ENCODE data around the gene TRABD2A.
"Not testable (repeated sequence)": the region's sequence is repeated elsewhere in the genome, so short reads cannot be mapped to it uniquely, and the experiment has no call there.

Gene TRABD2A

DNA sequence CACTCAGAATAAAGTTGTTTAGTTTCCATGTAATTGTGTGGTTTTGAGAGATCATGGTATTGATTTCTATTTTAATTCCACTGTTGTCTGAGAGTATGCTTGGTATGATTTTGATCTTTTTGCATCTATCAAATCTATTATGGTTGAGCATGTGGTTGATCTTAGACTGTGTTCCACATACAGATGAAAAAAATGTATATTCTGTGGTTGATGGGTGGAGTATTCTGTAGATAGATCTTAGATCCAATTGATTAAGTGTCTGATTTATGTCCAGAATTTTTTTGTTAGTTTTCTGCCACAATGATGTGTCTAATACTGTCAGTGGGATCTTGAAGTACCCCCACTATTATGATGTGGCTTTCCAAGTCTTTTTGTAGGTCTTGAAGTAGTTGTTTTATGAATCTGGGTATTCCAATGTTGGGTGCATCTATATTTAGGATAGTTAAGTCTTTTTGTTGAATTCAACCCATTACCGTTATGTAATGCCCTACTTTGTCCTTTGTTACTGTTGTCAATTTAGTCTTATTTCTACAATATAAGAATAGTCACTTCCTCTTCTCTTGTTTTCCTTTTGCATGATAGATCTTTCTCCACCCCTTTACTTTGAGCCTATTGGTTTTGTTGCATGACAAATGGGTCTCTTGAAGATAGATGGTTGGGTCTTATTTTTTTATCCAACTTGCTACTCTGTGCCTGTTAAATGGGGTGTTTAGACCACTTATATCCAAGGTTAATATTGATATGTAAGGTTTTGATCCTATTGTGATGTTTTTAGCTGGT lies 101.8 kb downstream of the TRABD2A start:
- H3K4me1 ChIP-seq (ENCODE audit: control insufficient read depth, insufficient read depth, low read length, unreplicated experiment): peaks cover 3% of the 10 kb centered on the region
- peaks cover 18% of the 10 kb centered on the region; the same call in 1 of the 2 replicates for H3K27me3 ChIP-seq (ENCODE audit: insufficient read depth, low read length)
- no peak overlapping the region for H3K27ac ChIP-seq (ENCODE audit: low read depth, low read length)
- H3K36me3 ChIP-seq (ENCODE audit: insufficient read depth, low read length): no peaks in the 10 kb centered on the region
- H2AFZ ChIP-seq (ENCODE audit: low read length, unreplicated experiment): no peak overlapping the region
- no peaks in the 10 kb centered on the region for H3K79me2 ChIP-seq (ENCODE audit: control insufficient read depth, insufficient read depth, low read length, unreplicated experiment)
- H3K4me3 ChIP-seq (ENCODE audit: low read depth, low read length): no peak overlapping the region

DNA sequence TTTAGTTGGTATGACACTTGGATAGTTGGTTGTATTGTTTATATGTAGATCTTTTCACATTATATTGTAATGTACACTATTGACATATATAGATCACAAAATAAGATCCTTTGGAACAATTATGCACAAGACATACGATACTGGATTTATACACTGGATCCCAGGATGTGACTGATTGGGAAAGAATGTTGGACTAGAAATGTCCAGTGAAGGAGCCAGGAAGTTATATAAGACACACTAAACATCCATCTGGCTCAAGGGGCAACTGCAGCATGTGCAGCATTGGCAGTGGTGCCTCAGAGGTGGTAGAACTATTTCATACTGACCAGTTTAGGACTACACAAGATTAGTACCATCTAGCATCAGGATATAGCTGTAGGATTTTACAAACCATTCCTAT lies 104.9 kb downstream of the TRABD2A start:
- Histone ChIP-seq H3K27me3 (ENCODE audit: insufficient read depth, low read length) (peaks cover 24% of the 10 kb centered on the region; the same call in 1 of the 2 replicates), H3K36me3 (ENCODE audit: insufficient read depth, low read length) (no peaks in the 10 kb centered on the region), H3K4me3 (ENCODE audit: low read depth, low read length) (no peak overlapping the region), H3K79me2 (ENCODE audit: control insufficient read depth, insufficient read depth, low read length, unreplicated experiment) (no peaks in the 10 kb centered on the region), H3K27ac (ENCODE audit: low read depth, low read length) (no peak overlapping the region), H2AFZ (ENCODE audit: low read length, unreplicated experiment) (no peak overlapping the region), H3K4me1 (ENCODE audit: control insufficient read depth, insufficient read depth, low read length, unreplicated experiment) (no peaks in the 10 kb centered on the region)

DNA sequence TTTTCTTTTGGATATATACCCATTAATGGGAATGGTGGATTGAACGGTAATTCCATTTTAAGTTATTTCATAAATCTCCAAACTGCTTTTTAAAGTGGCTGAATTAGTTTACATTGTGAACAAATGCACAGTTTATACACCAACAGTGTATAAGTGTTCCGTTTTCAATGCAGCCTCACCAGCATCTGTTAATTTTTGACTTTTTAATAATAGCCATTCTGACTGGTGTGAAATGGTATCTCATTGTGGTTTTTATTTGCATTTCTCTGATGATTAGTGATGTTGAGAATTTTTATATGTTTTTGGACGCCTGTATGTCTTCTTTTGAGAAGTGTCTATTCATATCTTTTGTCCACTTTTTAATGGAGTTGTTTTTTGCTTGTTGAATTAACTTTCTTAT lies 107.3 kb downstream of the TRABD2A start:
- peaks cover 18% of the 10 kb centered on the region; the same call in 1 of the 2 replicates for H3K27me3 ChIP-seq (ENCODE audit: insufficient read depth, low read length)
- H2AFZ ChIP-seq (ENCODE audit: low read length, unreplicated experiment); H3K36me3 ChIP-seq (ENCODE audit: insufficient read depth, low read length); H3K27ac ChIP-seq (ENCODE audit: low read depth, low read length); H3K4me3 ChIP-seq (ENCODE audit: low read depth, low read length); H3K79me2 ChIP-seq (ENCODE audit: control insufficient read depth, insufficient read depth, low read length, unreplicated experiment); H3K4me1 ChIP-seq (ENCODE audit: control insufficient read depth, insufficient read depth, low read length, unreplicated experiment): not testable (repeated sequence)

Data from ACC112 (cell line).